Panc1 (cell line): Measurements from ENCODE around the gene PLB1.

Experiments
- CTCF ChIP-seq: fragments of 450-650 bp; IDR thresholded peaks from 2 replicates; pipeline ENCODE4 v1.5.1; 2017; ENCODE audit warnings: mild to moderate bottlenecking
- POLR2AphosphoS5 ChIP-seq: IDR thresholded peaks from 2 replicates; pipeline ENCODE4 v1.6.1; 2012; ENCODE audit warnings: mild to moderate bottlenecking, low read depth, low read length, moderate library complexity
- REST ChIP-seq, 2 experiments: IDR thresholded peaks; 2 replicates each; pipeline ENCODE4 v1.6.1; 2011 to 2012; ENCODE audit warnings: low read depth in 2 of 2, control low read depth in 1 of 2, low read length in 1 of 2, mild to moderate bottlenecking in 1 of 2, moderate library complexity in 1 of 2; ENCODE audit not compliant: insufficient read depth in 1 of 2
- SIN3A ChIP-seq: IDR thresholded peaks from 2 replicates; pipeline ENCODE4 v1.6.1; 2012; ENCODE audit warnings: low read depth, mild to moderate bottlenecking, low read length, moderate library complexity, borderline replicate concordance; ENCODE audit not compliant: insufficient read depth
- TCF7L2 ChIP-seq: IDR thresholded peaks from 2 replicates; pipeline ENCODE4 v1.6.1; 2011; ENCODE audit warnings: mild to moderate bottlenecking, low read depth, low read length, inconsistent platforms

- TF ChIP-seq POLR2AphosphoS5 (no peak), CTCF (no peak), SIN3A (no peak), REST (IDR thresholded peaks at IDR 0.05; ENCODE audit: insufficient read depth in 1 of 2, low read depth in 2 of 2, low read length in 1 of 2) (no peak), TCF7L2 (no peak)
These were observed 52.2 kb downstream of the PLB1 start for GRCh38 chr2:28547906-28548600.
